Fibroblast of skin of back (primary cell): ENCODE data around the gene PTGDS.

ENCODE experiments used
- DNase-seq: peaks from one replicate; pipeline ENCODE4 v3.0.0-alpha.2; 2013

PTGDS gene

DNA sequence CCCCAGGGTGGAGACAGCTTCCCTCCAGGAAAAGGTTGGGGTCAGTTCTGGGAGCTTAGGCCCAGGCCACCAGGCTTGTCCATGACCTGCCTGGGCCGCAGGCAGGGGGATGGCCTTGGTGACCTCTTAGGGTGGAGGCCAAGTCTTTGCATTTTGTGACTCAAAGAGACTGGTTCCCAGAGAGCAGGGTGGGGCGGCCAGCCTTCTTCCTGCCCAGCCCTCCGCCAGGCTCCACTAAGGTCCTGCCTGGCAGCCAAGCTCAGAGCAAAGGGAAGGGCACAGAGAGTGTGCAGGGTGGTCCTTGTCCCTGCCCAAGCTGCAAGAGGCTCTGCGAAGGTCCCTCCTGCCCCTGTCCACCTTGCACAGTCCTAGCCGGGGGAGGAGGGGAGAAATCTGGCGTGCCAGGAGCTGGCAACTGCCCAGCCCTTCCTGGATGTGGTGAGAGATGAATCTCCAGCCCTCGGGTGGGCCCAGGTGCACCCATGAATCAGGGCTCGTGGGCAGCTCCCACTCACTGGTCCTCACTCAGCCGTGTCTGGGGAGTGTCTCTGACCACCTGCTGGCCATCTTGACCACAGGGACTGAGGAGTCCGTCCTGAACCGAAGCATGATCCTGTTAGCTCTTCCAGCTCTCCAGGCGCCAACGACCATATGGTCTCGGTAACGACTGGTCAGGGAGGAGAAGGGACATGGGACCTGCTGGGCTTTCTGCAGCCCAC lies 2.3 kb upstream of the PTGDS start:
- no peak for DNase-seq

DNA sequence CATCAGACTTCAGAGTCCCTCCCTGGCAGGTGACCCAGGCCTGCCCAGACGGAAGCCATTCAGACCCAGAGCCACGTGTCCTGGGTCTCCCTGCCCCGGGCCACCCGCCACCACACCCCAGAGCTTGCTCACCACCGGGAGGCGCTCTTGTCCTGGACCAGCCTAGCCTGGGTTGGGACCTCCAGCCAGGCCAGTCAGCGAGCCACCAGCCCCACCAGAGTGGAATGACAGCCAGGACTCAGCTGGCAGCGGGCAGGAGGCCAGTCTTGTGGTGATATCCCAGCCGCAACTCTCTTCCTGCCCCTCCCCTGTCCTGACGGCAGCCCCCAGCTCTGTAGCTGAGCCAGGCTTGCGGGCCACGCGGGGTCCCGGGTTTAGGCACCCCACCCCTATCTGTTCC lies 1.7 kb upstream of the PTGDS start:
- peak; percentile 24 for DNase-seq

DNA sequence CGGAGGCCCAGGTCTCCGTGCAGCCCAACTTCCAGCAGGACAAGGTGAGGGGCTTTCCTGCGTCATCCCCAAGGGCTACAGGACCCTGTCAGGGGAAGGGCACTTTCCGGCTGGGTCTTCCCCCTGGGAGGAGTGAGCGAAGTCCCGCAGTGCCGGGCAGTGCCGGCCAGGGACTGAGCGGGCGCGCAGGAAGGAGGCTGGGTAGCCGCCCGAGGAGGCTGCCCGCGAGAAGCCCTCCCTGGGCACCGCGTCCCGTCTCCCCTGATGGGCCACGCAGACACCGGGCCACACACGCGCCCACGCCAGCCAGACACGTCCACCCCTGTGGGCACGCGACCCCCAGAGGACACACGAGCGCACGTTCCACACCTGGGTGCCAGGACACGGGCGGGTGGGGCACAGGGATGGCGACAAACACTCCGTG lies 357 bp downstream of the PTGDS start:
- DNase-seq, result no peak

DNA sequence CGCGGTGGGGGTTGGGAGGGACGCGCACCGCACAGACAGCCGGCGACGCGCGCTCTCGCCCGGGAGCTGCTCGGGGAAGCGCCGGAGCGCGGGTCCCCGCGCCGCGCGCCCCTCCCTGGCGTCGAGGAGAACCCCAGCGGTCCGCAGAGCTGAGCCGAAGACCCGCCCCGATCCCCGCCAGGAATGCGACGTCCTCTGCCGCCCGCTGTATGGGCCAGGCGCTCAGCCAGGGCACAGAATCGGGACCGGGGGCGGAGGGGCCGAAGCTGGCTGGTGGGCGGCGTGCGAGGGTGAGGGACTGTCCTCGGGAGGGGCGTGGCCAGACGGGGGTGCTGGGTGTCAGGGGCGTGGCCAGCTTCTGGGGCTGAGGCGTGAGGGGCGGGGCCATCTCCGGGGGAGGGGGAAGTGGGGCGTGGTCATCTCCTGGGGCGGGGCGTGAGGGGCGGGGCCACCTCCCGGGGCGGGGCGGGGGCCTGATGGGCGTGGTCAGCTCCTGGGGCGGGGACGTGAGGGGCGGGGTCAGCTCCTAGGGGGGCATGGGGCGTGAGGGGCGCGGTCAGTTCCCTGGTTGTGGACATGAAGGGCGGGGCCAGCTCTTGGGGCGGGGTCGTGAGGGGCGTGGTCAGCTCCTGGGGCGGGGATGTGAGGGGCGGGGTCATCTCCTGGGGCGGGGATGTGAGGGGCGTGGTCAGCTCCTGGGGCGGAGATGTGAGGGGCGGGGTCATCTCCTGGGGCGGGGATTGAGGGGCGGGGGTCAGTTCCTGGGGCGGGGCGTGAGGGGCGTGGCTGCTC lies 965 bp downstream of the PTGDS start:
- peak; percentile 45 for DNase-seq

DNA sequence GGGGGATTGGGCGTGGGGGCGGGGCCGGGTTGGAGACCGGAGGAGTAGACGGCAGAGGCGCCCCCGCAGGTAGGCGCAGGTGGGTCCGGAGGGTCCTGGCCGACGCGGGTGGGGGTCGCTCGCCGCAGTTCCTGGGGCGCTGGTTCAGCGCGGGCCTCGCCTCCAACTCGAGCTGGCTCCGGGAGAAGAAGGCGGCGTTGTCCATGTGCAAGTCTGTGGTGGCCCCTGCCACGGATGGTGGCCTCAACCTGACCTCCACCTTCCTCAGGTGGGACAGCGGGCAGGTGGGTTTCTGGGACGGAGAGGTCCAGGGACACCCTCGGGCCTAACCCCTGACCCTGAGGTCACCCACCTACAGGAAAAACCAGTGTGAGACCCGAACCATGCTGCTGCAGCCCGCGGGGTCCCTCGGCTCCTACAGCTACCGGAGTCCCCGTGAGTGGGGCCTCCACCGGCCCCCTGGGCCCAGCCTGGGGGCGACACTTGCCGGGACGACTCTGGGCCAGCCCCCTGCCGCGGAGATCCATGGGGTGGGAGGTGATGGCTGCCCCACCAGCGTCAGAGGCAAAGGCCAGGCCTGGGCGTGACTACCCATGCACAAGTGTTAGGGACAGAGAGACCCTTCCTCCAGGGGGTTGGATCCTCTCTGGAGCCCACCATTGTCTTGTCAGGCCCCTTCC lies 1.7 kb downstream of the PTGDS start:
- DNase-seq, result no peak

DNA sequence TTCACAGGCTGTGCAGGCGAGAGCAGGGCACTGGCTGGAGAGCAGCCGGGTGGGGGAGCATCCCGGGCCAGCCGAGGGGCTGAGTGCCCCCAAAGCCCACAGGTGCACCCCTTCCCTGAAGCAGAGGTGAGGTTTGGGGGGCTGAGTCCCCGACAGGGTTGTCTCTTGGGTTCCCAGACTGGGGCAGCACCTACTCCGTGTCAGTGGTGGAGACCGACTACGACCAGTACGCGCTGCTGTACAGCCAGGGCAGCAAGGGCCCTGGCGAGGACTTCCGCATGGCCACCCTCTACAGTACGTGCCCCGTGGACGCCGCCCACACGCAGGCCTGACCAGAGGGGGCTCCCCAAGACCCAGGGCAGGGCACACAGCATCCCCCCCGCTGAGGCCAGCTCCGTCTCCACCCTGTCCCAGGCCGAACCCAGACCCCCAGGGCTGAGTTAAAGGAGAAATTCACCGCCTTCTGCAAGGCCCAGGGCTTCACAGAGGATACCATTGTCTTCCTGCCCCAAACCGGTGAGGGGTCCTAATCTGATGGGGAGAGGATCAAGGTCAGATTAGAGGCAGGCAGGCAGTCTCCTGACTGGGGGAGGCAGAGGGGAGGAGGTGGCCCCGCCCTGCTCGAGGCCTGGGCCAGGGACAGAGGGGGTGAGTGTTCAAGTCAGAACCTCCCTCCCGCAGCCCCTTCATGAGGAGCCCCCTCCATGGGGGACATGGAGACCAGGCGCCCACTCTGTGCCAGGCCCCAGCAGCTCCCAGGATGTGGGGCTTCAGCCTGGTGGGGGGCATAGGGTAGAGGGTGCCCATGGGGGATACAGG lies 2.7 kb downstream of the PTGDS start:
- no peak for DNase-seq

DNA sequence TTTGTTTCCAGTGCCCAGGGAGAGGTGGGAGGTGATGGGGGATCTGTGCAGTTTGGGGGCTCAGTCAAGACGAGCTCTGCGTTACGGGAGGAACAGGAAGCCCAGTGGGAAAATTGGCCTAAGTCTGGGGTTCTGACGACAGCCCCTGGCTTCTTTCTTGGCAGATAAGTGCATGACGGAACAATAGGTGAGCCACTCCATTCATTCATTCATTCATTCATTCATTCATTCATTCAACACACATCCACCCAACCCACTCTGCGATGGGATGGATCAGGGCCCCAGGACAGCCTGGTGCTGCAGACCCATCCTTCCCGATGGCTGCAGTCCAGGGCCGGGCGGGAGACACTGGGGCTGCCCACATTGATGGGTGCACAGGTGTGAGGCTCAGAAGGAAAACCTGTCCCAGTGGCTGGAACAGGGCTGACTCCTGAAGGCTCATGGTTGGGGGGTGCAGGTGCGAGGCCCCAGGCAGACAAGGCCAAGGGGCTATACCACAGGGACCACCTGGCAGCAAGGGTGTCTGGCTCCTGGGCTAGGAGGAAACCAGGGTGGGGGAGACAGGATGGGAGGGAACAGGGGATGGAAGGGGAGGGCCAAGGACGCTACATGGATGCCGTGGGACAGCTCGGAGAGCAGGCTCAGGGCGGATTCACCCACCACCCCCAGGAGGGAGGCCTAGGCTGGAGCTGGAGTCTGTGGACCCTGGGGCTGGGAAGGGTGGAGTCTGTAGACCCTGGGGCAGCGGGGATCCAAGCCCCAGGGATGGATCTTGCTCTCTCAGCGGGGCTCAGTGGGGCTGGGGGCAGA lies 3.6 kb downstream of the PTGDS start:
- DNase-seq, result no peak

DNA sequence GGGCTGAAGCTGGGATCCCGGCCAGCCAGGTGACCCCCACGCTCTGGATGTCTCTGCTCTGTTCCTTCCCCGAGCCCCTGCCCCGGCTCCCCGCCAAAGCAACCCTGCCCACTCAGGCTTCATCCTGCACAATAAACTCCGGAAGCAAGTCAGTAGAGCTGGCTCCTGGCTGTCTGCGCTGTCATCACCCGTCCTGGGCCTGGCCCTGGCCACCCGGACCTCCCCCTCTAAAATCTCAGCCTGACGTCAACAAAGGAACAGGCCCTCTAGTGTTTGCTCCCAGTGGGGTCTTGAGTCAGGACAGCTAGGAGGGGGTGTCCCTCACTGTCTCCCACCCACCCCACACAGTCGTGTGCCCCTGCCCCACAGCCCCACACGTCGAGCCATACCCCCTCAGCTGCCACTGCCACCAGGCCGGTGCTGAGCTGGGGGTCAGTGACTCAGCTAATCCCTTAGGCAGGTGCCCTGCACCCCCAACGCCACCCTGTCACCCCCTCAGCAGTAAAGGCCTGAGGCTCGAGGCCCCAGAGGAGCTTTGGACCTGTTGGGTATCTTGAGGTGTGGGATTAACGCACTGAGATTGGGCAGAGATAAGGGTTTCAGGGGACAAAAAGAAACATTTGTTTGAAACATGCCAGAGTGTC lies 4.4 kb downstream of the PTGDS start:
- no peak for DNase-seq

DNA sequence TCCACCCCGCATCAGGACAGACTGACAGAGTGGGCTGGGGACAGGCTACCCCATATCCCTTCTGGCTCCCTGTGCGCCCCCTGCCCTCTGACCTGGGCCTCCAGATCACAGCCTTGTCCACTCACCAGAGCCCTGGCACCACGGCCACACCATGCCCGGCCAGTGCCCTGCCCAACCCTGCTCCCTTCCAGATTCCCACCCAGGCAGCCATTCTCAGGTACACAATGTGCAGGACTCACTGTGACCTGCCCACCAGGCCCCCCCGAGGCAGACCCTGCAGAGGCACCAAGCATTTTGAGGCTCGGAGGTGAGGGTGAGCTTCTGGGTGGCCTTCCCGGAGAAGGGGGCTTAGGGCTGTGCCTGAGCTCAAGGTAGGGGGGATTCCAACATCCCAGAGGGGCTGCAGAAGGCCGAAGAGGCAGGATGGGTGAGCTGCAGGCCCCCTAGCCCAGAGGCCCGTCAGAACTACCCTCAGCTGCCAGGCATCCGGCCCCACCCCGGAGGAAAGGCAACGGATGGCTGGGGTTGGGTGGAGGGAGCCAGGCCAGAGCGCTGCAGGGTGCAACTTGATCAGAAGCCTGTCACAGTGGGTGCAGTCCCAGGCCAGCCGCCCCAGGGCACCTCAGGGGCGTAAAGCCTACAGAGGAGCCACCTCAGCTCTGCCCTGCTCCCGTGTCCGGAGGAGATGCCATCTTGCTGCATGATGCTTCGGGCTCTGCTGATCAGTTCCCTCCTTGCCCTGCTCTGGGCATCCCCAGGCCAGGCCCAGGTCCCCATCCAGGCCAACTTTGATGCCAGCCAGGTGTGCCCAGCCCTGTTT lies 5.1 kb downstream of the PTGDS start, which contains the start of gene LCNL1:
Gene LCNL1, plus strand, starts transcription at position 762 of the 820 bp plus-strand sequence. CDS start 594 bp downstream, outside the sequence.
- no peak for DNase-seq

DNA sequence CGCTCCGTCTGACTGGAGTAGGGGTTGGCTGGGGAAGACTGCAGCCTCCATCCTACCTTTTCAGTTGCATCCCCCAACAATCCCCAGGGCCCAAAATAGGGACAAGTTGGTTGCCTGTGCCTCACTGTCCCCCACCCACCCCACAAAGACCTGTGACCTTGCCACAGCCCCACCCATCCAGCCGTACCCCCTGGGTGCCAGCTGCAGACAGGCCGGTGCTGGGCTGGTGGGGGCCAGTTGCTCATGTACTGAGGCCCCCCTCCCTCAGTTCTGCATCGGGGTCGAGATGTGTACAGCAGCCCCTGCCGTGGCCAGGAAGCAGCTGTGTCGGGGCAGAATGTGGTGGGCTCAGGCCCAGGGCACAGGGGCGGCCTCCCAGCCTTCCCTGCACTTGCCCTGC lies 5.9 kb downstream of the PTGDS start:
- no peak for DNase-seq

DNA sequence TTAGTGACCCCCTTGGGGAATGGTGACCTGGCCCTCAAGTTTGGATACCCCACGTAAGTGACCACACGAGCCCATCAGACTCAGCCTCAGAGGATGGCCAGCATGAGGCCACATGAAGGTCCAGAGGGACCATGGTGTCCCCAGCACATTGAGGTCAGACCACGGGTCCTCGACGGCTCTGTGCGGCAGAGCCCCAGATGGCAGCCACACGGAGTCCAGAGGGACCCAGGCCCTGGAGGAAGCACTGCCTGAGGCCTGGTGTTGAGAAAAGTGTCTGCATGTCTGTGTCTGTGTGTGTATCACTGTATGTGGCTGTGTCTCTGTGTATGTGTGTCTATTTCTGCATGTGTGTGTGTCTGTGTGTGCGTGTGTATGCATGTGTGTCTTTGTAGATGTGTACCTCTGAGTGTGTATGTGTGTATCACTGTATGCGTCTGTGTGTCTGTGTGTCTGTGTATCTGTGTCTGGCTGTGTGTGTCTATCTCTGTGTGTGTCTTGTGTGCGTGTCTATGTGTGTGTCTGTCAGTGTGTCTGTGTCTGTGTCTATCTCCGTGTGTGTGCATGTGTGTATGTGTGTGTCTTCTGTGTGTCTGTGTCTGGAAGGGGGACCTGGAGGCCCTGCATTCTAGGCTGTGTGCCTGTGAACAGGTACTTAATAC lies 6.5 kb downstream of the PTGDS start:
- DNase-seq, result no peak

DNA sequence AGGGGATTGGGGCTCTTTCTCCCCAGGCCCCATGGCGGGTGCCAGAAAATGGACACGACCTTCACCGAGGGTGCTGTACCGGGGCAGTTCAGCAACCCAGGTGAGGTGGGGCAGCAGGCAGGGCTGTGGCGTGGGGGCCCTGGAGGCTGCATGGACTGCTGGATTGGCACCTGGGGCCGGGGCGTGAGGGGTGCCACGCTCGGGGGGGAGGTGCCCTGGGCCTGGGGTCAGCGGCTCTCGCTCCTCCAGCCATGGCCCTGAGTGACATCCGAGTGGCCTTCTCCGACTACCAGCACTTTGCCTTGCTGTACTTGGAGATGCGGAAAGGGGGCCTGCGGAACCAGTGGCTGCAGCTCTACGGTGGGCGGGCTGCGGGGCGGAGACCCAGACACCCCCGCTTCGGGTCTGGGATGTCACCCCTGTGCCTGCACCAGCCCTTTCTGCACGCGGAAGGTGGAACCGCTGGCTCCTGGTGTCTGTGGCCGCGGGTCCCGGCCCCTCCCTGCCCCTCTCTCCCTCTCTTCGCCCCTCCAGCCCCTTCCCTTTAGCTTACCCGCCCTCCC lies 7.2 kb downstream of the PTGDS start:
- no peak for DNase-seq

DNA sequence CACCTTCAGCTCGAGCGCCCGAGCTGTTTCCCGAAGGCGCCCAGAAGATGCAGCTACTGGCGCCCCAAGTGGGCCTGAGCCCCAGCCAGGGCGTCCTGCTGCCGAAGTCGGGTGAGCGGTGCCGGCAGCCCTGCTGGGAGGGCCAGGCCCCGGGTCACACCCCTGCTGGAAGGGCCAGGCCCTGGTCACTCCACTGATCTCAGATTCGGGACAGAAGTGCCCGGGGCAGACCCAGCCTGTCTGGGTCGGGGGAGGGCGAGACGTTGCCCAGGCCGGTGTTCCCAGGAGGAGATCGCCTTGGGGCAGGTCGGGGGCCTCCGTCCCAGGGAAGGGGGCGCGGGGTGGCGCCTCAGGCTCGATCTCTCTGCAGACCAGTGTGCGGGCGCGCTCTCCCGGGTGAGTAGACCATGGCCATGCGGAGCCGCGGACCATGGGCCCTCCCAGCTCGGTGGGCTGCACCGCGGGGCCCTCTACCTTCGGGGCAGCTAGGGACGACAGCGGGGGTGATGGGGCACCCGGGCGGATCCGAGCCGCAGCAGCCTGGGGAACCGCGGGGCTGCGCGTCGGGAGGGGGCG lies 7.8 kb downstream of the PTGDS start:
- DNase-seq, result no peak

DNA sequence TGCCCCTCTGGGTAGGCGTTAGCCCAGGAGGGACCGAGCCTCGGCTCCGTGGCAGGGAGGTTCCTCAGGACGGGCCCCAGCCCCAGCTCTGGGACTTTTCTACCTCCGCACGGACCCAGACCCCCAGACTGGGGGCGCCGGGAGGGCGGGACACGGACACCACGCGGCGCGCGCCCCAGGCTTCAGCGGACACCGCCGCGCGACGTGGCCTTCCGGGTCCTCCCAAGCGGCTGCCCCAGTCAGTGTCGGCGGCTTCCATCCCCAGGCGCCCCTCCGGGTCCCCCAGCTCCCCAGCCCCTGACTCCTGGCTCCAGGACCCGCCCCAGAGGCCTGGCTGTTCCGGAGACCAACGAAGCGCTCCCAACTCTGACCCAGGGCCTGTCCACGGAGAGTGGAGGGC lies 8.5 kb downstream of the PTGDS start:
- DNase-seq, result no peak

DNA sequence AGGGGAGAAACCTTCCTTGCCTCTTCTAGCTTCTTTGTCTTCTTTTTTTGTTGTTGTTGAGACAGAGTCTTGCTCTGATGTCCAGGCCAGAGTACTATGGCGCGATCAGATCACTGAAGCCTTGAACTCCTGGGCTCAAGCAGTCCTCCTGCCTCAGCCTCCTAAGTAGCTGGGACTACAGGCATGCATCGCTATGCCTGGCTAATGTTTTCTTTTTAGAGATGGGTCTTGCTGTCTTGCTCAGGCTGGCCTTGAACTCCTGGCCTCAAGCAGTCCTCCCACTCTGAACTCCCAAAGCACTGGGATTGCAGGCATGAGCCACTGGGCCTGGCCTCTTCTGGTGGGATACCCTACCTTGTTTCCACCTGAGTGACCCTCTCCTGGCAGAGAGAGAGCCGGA lies 11.6 kb downstream of the PTGDS start:
- no peak for DNase-seq

DNA sequence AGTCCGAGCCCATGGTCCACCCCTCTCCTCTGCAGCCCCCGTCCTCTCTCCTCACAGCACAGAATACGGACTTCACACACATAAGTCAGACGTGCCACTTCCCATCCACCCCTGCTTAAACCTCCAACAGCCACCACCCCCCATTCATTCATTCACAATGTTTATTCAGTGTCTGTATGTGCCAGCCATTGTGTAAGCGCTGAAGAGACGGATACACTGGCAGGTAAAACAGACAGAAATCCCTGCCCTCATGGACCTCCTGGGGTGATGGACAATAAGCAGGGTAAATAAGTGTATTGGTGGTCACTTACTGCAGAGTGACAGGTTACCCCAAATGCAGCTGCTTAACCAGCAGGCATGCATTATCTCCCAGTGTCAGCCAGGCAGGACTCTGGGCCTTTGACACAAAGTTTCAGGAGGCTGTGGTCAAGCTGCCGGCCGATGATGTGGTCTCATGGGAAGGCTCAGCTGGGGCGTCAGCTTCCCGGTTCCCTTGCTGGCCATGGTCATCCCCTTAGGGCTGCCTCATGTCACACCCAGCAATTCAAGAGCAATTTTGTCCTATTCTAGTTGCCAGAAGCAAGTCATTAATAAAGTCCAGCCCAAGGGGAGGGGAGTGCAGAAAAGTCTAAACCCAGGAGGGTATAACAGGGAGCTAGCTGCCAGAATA lies 13.1 kb downstream of the PTGDS start:
- DNase-seq, result no peak

DNA sequence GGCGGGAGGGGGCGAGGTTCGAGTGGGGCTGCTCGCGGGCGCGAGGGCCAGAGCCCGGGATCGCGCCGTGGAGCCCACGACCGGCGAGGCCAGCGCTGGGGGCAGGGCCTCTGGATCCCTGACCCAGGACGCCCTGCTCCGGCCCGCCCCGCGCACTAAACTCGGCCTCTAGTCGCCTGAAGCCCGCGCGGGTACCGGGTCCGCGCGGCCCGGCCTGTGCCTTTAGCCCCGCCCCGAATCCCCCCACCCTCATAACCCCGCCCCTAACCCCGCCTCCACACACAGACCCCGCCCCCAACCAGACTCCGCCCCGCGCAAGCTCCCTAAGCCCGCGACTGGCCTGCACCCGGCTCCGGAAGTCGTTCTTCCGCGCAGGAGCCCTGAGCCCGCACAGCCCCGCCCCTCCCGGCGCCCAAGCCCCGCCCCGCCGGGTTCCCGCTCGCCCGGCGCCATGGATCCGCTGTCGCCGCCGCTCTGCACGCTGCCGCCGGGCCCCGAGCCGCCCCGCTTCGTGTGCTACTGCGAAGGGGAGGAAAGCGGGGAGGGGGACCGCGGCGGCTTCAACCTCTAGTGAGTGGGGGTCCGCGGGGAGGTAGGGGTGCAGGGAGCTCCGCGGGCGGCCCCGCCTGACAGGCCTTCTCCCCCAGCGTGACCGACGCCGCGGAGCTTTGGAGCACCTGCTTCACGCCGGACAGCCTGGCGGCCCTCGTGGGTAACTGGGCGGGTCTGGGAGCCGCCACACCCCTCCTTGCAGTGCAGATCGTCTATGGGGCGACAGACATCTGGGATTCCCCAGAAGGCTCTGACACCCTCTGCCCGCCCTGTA lies 14.9 kb downstream of the PTGDS start, which contains the start of gene PAXX:
Gene PAXX, plus strand, starts transcription at position 430 of the 826 bp plus-strand sequence. Its CDS starts 22 bp downstream, at position 452.
- DNase-seq, result peak; percentile 87
